GM20431 (cell line): Measurements from ENCODE around the gene EPHA7.

ENCODE experiments used
- in situ Hi-C: fragments of 300-500 bp; cut with MseI, MboI; formaldehyde crosslinking; loops from one replicate; pipeline ENCODE4 v1.15.0; 2020; ENCODE audit warnings: low sequenced_read_pairs; ENCODE audit not compliant: unreplicated experiment

EPHA7 gene

DNA sequence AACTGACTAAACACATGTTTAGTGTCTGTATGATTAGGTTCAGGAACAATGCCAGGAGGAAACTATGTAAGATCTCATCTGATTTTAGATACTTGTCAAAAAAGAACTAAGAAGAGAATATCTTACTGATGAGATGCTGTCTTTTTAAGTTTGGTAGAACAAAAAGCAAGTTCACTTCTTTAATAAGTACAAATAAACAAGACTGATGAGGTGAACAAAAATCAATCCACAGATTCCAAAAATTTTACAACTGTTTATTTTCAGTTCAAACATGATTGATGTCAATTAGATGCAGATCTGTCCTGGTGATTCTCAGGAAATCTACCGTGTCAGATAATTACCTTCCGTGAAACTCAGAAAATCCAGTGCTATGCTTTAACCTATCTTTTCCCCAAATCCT is 24.9 kb downstream of the EPHA7 start:
- in situ Hi-C loops = no loop called here

- in situ Hi-C loops = no loop called here
These were observed 25.7 kb downstream of the EPHA7 start for GRCh38 chr6:93393554-93394074.

DNA sequence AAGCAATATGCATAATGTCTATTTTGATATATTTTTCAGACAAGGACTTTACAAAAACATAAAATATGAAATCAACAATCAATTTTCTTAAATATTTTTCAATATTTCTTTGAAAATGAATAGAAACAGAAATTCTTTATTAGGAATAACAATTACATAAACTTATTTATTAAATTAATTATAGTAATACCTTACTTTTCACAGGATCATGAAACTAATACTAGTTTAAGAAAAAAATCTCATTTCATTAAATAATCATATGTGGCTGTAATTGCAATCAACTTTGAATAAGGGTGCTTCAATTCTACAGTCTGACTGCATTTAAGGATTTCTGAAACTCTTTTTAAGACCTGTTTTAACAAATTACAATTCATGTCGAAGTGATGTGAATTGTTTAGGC is 26.6 kb downstream of the EPHA7 start:
- in situ Hi-C loops = no loop called here

DNA sequence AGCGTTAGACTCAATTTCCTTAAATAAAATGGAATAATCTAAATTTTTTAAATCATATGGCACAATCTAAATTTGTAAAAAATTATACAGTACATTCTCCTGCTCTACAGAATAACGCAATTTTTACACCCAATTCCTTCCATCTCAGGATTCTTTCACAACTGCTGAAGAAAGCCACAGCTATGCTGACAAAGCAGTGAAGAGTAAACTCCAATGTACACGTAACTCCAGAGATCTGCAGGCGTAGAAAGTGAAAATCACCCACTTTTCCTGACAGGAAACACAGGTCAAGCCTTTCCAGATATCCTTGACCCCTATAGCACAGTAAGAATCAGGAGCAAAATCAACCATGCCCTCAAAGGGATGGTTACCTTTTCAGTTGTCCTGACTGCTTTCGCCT is 27.4 kb downstream of the EPHA7 start:
- in situ Hi-C loops = no loop called here

DNA sequence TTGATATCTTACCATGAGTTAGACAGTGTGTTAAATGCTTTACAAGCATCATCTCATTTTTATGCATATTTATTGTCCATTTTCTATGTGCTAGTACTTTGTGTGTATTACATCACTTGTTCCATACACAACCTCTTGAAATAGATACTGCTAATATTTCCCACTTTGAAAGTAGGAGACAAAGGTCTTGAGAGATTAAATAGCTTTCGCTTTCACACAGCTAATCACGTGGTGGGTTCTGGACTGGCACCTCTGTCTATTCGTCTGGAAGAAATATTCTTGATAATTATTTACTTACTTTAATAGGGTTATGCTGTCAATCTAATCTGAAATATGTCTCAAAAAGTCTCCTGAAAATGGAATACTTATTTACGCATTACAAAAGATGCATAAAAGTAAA is 30.2 kb downstream of the EPHA7 start:
- in situ Hi-C loops = no loop called here

GRCh38 chr6:93388070-93388469 is 31.3 kb downstream of the EPHA7 start:
- in situ Hi-C loops = no loop called here

- in situ Hi-C loops = no loop called here
These were observed 43.3 kb downstream of the EPHA7 start for GRCh38 chr6:93376026-93376540.

- in situ Hi-C loops = no loop called here
These were observed 45.9 kb downstream of the EPHA7 start for GRCh38 chr6:93373445-93373844.

DNA sequence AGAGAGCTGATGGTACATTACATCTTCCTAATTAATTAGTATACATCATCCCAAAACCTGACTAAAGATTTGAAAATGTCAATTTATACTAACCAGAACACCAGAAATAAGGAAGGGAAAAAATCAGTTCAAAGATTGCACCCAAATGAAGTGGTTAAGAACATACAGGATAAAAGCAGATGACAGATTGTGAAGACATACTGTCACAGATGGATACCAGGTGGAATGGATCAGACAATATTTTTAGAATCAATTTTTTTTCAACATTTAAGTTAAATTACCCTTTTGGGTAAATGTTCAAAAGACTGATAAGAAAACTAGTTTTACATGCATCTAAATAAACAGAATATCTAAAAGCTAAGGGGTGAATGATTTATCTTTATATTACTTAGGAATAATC is 47.6 kb downstream of the EPHA7 start:
- in situ Hi-C loops = no loop called here

- in situ Hi-C loops = no loop called here
These were observed 49.7 kb downstream of the EPHA7 start for GRCh38 chr6:93369586-93370134.

DNA sequence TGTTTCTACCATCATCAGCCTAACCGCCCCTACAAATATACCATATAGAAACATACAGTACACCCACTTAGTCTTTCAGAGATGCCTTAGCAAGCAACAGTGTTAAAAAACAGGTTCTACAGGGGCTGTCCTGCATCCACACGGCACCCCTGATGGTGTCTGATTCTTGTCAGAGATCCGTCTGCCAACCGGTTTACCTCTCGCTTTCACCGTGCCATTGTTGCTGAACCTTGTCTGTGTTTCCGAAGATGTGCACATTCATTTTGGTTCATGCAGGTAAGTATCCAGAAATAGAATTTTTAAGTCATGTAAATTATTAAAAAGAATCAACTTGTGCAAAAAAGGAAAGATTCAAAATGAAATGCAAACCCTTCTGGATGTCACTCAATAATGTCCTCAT is 52.9 kb downstream of the EPHA7 start:
- in situ Hi-C loops = no loop called here

GRCh38 chr6:93365445-93365844 is 53.9 kb downstream of the EPHA7 start:
- in situ Hi-C loops = no loop called here

DNA sequence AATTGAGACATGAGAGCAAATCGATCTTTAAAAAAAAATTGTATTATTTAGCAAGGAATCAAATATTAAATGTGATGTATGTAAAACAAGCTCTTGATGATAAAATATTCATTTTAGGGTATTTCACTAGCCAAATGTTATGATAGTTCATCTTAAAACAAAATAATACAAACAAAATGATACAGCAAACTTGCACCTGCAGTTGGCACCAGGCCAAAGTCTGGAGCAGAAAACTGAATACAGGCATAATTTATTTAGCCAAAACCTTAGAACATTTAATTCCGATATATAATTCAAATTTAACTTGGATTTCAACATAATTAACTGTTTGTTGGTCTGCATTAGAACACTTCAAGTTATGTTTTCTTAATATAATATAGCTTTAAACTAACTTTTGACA is 60.9 kb downstream of the EPHA7 start:
- in situ Hi-C loops = no loop called here

- in situ Hi-C loops = no loop called here
These were observed 66.8 kb downstream of the EPHA7 start for GRCh38 chr6:93352604-93353003.

DNA sequence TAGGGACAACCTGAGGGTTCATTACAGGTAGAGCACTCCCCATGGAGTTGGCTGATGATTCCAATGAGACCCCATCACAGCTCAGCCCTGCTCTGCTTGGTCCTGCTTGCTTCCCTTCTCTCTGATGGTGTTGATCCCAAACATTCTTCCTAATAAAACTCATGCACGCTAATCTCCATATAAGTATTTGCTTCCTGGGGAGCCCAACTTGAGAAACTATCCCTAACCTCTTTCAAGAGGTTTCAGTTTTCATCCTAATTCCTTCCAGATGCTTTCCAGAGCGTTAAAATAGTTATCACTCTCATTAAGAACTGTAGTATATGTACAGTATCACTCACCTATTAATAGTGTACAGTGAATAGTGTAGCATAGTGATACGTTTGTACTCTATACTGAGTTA is 68.1 kb downstream of the EPHA7 start:
- in situ Hi-C loops = no loop called here

DNA sequence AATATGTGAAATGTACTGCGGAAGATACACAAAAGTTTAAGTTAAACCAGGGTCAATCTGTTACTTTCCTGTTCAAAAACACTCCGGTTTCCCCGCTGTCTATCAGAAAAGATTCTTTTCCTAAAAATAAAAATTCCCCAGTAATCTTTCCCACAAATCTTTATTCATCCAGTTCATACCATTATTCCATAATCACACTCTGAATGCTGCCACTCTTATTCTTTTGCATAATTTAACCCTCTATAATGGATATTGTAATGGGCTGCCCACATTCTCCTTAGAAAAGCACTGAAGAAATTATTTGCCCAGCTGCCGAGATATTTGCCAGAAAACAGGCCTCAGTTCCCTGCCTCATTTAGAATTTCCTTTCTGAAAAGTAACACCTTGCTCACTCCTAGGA is 68.6 kb downstream of the EPHA7 start:
- in situ Hi-C loops = no loop called here

- in situ Hi-C loops = no loop called here
These were observed 75.0 kb downstream of the EPHA7 start for GRCh38 chr6:93344333-93344835.

GRCh38 chr6:93343476-93343875 is 75.9 kb downstream of the EPHA7 start:
- in situ Hi-C loops = no loop called here

GRCh38 chr6:93341900-93342613 is 77.3 kb downstream of the EPHA7 start:
- in situ Hi-C loops = no loop called here

DNA sequence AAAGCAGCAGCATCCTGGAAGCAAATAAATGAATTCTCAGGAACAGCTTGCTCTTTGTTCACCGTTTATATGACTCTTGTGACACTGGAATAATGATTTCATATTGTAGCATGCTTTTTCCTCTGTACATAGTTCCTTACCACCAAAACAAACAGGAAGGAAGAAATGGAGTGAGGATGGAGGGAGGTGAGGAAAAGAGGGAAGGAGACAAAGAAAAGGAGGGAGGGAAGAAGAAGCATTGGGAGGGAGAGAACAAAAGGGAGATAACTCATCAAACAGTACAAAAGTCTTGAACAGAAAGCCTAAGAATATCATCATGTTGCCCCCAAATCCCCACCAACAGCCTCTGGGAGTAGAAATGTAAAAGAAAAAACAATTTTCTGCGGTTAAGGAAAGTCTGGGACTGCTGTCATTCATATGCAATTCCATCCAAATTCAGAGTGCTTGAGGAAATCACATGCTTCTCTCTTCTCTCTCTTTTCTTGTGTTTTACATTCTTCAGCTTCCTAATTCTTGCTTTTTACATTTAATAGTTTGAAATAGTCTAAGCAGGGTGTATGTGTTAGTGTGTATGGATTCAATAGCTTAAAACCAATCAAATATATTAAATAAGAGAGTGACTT is 81.5 kb downstream of the EPHA7 start:
- in situ Hi-C loops = no loop called here

DNA sequence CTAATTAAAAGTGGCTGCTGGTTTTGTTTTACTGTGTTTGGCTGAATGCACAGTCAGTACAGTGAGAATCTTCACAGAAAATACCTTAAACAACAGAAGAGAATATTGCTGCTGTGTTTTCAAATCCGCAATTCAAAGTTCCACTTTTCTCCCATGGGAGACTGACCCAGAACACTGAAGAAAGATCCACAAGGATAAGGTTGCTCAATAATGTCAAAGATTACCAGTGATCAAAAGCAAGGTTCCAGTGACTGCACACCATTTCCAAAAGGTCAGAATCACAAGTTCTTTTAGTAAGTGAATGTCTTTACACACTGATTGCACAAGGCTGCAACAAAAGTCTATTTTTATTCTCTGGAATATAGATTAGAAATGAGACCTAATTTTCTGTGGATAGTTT is 82.3 kb downstream of the EPHA7 start:
- in situ Hi-C loops = no loop called here
